Measurements from ENCODE around the gene MINDY4. TPM values are rescaled to one million over a fixed set of nuclear protein-coding genes. Genes with fewer than 3 reads are reported as not detected.

The MINDY4 gene
- total RNA-seq, 3 donors from 2014 or later (not counting 1 experiment from before 2014, with no cell fraction given) = 1.1 to 1.7 (median 1.1) TPM

DNA sequence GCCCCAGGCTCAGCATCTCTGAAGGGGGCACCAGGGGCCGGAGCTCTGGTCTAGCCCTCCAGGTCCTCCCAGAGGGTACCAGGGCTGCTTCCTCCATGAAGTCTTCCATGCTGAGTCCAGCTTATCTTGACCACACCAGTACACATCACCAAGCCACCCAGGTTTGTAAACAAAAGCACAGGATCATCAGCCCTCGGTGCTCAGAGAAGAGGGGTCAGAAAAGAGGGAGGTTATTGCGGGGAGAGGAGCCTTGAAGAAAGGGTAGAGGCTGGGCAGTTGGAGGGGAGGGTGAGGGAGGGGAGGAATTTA lies 164.3 kb downstream of the MINDY4 start:
- H3K36me3 ChIP-seq (ENCODE audit: control insufficient read depth, insufficient read depth, low read length) = no peaks in the 10 kb centered on the region
- no peak for ATAC-seq
- H3K36me3 Mint-ChIP-seq = no peaks in the 10 kb centered on the region
- no peaks in the 10 kb centered on the region for H3K9me3 Mint-ChIP-seq
- H3K4me3 Mint-ChIP-seq = no peak overlapping the region
- no peak overlapping the region for H3K27ac Mint-ChIP-seq
- peaks cover 5% of the 10 kb centered on the region for H3K4me1 ChIP-seq (ENCODE audit: control insufficient read depth, insufficient read depth, low read length)
- H3K27me3 ChIP-seq (ENCODE audit: control insufficient read depth, insufficient read depth, low read length) = peaks cover 2% of the 10 kb centered on the region
- no peaks in the 10 kb centered on the region for H3K9me3 ChIP-seq (ENCODE audit: control insufficient read depth, insufficient read depth, low read length)
- no peak for DNase-seq
- no peak overlapping the region for H3K27ac ChIP-seq (ENCODE audit: low read length)
- no peak overlapping the region for H3K4me3 ChIP-seq (ENCODE audit: low read length)
- no peaks in the 10 kb centered on the region for H3K4me1 Mint-ChIP-seq
- TF ChIP-seq, protein P1, sequence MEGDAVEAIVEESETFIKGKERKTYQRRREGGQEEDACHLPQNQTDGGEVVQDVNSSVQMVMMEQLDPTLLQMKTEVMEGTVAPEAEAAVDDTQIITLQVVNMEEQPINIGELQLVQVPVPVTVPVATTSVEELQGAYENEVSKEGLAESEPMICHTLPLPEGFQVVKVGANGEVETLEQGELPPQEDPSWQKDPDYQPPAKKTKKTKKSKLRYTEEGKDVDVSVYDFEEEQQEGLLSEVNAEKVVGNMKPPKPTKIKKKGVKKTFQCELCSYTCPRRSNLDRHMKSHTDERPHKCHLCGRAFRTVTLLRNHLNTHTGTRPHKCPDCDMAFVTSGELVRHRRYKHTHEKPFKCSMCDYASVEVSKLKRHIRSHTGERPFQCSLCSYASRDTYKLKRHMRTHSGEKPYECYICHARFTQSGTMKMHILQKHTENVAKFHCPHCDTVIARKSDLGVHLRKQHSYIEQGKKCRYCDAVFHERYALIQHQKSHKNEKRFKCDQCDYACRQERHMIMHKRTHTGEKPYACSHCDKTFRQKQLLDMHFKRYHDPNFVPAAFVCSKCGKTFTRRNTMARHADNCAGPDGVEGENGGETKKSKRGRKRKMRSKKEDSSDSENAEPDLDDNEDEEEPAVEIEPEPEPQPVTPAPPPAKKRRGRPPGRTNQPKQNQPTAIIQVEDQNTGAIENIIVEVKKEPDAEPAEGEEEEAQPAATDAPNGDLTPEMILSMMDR (IDR thresholded peaks at IDR 0.05) = no peak
- WGBS (ENCODE audit: insufficient coverage) = 92% methylated on average over 3 of the region's 3 CpGs
- peaks cover 8 to 27% of the 10 kb centered on the region in 2 donors for H3K27me3 Mint-ChIP-seq (ENCODE audit: low read depth in 2 of 2)
- intact Hi-C loops (cut with micrococcal nuclease) = no loop called here

DNA sequence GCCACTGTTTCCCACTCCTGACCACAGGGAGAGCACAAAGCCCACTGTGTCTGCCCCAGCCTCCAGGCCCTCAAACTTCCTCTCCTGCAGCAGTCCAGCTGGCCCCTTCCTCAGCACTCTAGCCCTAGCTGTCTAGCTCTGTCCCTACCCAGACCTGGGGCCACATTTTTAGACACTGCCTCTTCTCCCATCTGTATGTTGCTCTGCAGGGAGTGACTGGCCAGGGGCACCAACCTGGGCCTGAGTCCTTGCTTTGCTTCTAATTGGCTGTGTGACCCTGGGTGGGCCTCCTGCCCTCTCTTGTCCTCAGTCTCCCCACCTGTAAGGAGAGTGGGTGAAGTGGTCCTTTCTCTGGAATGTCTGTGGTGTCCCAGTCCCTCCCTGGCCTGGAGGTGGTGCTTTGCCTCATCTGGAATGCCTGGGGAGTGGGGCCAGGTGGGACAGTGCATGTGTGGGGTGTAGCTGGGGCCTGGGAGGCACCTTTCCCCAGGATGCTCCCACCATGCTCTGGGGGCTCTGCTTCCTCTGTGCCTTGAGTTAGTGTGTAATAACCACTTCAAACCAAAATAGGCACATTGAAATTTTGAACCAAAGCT lies 165.5 kb downstream of the MINDY4 start:
- Histone ChIP-seq H3K9me3 (ENCODE audit: control insufficient read depth, insufficient read depth, low read length) (no peaks in the 10 kb centered on the region), H3K4me1 (ENCODE audit: control insufficient read depth, insufficient read depth, low read length) (peaks cover 5% of the 10 kb centered on the region), H3K36me3 (ENCODE audit: control insufficient read depth, insufficient read depth, low read length) (no peaks in the 10 kb centered on the region), H3K27ac (ENCODE audit: low read length) (no peak overlapping the region), H3K4me3 (ENCODE audit: low read length) (no peak overlapping the region), H3K27me3 (ENCODE audit: control insufficient read depth, insufficient read depth, low read length) (peaks cover 2% of the 10 kb centered on the region)
- intact Hi-C loops (cut with micrococcal nuclease) = no loop called here
- Mint-ChIP-seq H3K36me3 (no peaks in the 10 kb centered on the region), H3K4me3 (no peak overlapping the region), H3K27ac (no peak overlapping the region), H3K4me1 (no peaks in the 10 kb centered on the region), H3K27me3 (ENCODE audit: low read depth in 2 of 2) (peaks cover 12 to 35% of the 10 kb centered on the region in 2 donors), H3K9me3 (no peaks in the 10 kb centered on the region)
- TF ChIP-seq, protein P1 (IDR thresholded peaks at IDR 0.05) = no peak
- DNase-seq = no peak
- no peak for ATAC-seq

- H3K4me1 Mint-ChIP-seq = no peaks in the 10 kb centered on the region
- DNase-seq (no peak), ATAC-seq (no peak)
- H3K36me3 Mint-ChIP-seq = no peaks in the 10 kb centered on the region
- no peaks in the 10 kb centered on the region for H3K36me3 ChIP-seq (ENCODE audit: control insufficient read depth, insufficient read depth, low read length)
- H3K4me3 Mint-ChIP-seq = no peak overlapping the region
- no peaks in the 10 kb centered on the region for H3K9me3 Mint-ChIP-seq
- intact Hi-C loops (cut with micrococcal nuclease) = no loop called here
- no peak overlapping the region for H3K27ac ChIP-seq (ENCODE audit: low read length)
- peaks cover 5% of the 10 kb centered on the region for H3K4me1 ChIP-seq (ENCODE audit: control insufficient read depth, insufficient read depth, low read length)
- peaks cover 16 to 42% of the 10 kb centered on the region in 2 donors for H3K27me3 Mint-ChIP-seq (ENCODE audit: low read depth in 2 of 2)
- TF ChIP-seq, protein P1 (IDR thresholded peaks at IDR 0.05) = no peak
- peaks cover 2% of the 10 kb centered on the region for H3K27me3 ChIP-seq (ENCODE audit: control insufficient read depth, insufficient read depth, low read length)
- H3K4me3 ChIP-seq (ENCODE audit: low read length) = no peak overlapping the region
- WGBS (ENCODE audit: insufficient coverage) = 29% methylated on average over 3 of the region's 3 CpGs
- no peak overlapping the region for H3K27ac Mint-ChIP-seq
- H3K9me3 ChIP-seq (ENCODE audit: control insufficient read depth, insufficient read depth, low read length) = no peaks in the 10 kb centered on the region
These were observed 166.2 kb downstream of the MINDY4 start for GRCh38 chr7:30937416-30937815.
